ENCODE data around the gene FRMPD4. TPM values are rescaled to one million over a fixed set of nuclear protein-coding genes. Genes with fewer than 3 reads are reported as not detected.

The FRMPD4 gene
- total and polyA plus RNA-seq, 2 of the 13 experiments (the other 11 are each of a cell fraction or from before 2014, with no cell fraction given): not detected

GRCh38 chrX:12240491-12240890 is 102.2 kb downstream of the FRMPD4 start:
- intact Hi-C loops (cut with micrococcal nuclease; ENCODE audit: unreplicated experiment): no loop called here
- TF ChIP-seq ZNF121 (CRISPR knock-in tag; IDR thresholded peaks at IDR 0.05) (no peak), ZNF562 (CRISPR knock-in tag; IDR thresholded peaks at IDR 0.05; ENCODE audit: borderline replicate concordance) (no peak), TCF12 (IDR thresholded peaks at IDR 0.05) (no peak), TCF12 (CRISPR knock-in tag; IDR thresholded peaks at IDR 0.05) (no peak), ZNF879 (CRISPR knock-in tag; IDR thresholded peaks at IDR 0.05) (no peak), AGO2 (optimal IDR thresholded peaks at IDR 0.05; ENCODE audit: low read depth, low read length) (no peak), MIXL1 (CRISPR knock-in tag; IDR thresholded peaks at IDR 0.05) (no peak), ZNF615 (CRISPR knock-in tag; IDR thresholded peaks at IDR 0.05; ENCODE audit: borderline replicate concordance) (no peak), TRAFD1 (CRISPR knock-in tag; IDR thresholded peaks at IDR 0.05; ENCODE audit: borderline replicate concordance) (no peak), ARID5B (CRISPR knock-in tag; IDR thresholded peaks at IDR 0.05) (no peak), ELF4 (CRISPR knock-in tag; IDR thresholded peaks at IDR 0.05; ENCODE audit: borderline replicate concordance) (no peak), FLYWCH1 (CRISPR knock-in tag; IDR thresholded peaks at IDR 0.05) (no peak), DMTF1 (CRISPR knock-in tag; IDR thresholded peaks at IDR 0.05) (no peak), CAMTA2 (CRISPR knock-in tag; IDR thresholded peaks at IDR 0.05; ENCODE audit: borderline replicate concordance) (no peak), MZF1 (CRISPR knock-in tag; IDR thresholded peaks at IDR 0.05; ENCODE audit: borderline replicate concordance) (no peak), ZNF280B (CRISPR knock-in tag; IDR thresholded peaks at IDR 0.05; ENCODE audit: borderline replicate concordance) (no peak), ERF (CRISPR knock-in tag; IDR thresholded peaks at IDR 0.05) (no peak)

More at GRCh38 chrX:12240491-12240890, 102.2 kb downstream of the FRMPD4 start:
- Histone ChIP-seq H3K9ac (ENCODE audit: insufficient read depth, low read depth, low read length) (no peak overlapping the region), H3K4me2 (ENCODE audit: low read depth, low read length) (no peak overlapping the region), H3K27me3 (ENCODE audit: control insufficient read depth in 1 of 2, insufficient read depth in 2 of 2, low read length in 2 of 2) (no peaks in the 10 kb centered on the region), H3K27ac (ENCODE audit: extremely low read length, insufficient read depth, low read length) (no peak overlapping the region), H3K4me1 (ENCODE audit: insufficient read depth, low read length) (no peaks in the 10 kb centered on the region), H4K20me1 (ENCODE audit: insufficient read depth, low read length) (no peaks in the 10 kb centered on the region), H3K9me3 (ENCODE audit: low read length) (no peaks in the 10 kb centered on the region), H3K4me3 (replicated peaks in 1 of 3; ENCODE audit: insufficient read depth in 1 of 3, low read depth in 2 of 3, low read length in 3 of 3) (no peak overlapping the region), H3K36me3 (replicated peaks in 1 of 2; ENCODE audit: control insufficient read depth in 1 of 2, insufficient read depth in 2 of 2, low read length in 2 of 2) (no peaks in the 10 kb centered on the region), H2AFZ (ENCODE audit: low read length) (no peak overlapping the region), H3K79me2 (ENCODE audit: insufficient read depth, low read length) (no peaks in the 10 kb centered on the region)
- FAIRE-seq (no peak), ATAC-seq (no peak), DNase-seq (ENCODE audit: low spot score) (no peak)
- ChIA-PET CTCF (ENCODE audit: low intra/inter-chr PET ratio, low total read pairs) (no interaction called here), POLR2A (no interaction called here)
- no TSS peak for BruUV-seq (replicated peaks)
- WGBS (ENCODE audit: low lambda C conversion rate): 0% methylated on average over 1 of the region's 1 CpG
- in situ Hi-C loops (cut with HindIII; ENCODE audit: extremely low pct_ligation_motif_present, low pct_unique_long_range_greater_than_20kb): no loop called here

Measured in HepG2 (cell line).